ENCODE data around the gene PPARA.

The PPARA gene

DNA sequence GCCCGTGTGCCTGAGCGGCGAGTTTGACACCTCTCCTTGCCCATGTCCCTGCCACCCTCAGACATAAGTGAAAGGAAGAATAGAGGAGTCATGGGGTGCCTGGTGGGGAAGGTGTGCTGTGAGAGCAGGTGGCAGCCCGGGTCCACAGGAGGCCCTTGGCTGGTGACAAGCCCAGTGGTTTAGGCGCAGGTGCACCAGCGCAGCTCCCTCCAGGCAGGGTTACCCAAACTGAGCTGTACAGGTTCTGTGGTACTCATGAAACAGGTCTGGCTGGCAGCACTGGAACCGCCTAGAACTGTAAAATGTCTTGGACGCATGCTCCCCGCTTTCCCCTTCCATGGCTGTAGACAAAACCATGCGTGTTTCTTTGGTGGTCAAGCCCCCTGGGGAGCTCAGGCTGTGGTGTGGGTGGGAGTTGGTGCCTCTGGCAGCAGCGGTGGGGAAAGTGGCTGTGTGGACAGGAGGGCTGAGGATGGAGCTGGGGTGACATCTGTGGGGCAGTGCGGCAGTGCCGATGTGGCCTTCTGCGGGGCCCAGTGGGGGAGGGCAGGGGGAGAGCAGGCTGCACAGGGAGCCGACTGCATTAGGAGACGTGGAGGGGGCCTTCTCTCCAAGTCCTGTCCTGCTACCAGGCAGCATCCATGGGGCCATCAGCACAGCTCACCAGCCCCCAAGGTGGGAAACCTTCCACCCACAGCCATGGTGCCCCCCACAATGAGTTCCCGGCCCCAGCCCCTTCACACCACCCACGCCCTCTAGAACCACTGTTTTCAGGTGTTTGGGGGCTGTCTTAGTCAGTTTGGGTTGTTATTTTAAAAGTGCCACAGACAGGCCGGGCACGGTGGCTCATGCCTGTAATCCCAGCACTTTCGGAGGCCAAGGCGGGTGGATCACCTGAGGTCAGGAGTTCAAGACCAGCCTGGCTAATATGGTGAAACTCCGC lies 140.8 kb downstream of the PPARA start:
- no peaks in the 10 kb centered on the region for H3K27me3 ChIP-seq (ENCODE audit: insufficient read depth, low read length)
- TF ChIP-seq, protein P1, sequence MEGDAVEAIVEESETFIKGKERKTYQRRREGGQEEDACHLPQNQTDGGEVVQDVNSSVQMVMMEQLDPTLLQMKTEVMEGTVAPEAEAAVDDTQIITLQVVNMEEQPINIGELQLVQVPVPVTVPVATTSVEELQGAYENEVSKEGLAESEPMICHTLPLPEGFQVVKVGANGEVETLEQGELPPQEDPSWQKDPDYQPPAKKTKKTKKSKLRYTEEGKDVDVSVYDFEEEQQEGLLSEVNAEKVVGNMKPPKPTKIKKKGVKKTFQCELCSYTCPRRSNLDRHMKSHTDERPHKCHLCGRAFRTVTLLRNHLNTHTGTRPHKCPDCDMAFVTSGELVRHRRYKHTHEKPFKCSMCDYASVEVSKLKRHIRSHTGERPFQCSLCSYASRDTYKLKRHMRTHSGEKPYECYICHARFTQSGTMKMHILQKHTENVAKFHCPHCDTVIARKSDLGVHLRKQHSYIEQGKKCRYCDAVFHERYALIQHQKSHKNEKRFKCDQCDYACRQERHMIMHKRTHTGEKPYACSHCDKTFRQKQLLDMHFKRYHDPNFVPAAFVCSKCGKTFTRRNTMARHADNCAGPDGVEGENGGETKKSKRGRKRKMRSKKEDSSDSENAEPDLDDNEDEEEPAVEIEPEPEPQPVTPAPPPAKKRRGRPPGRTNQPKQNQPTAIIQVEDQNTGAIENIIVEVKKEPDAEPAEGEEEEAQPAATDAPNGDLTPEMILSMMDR (IDR thresholded peaks at IDR 0.05; ENCODE audit: low read length): no peak
- TF ChIP-seq EZH2 (IDR thresholded peaks at IDR 0.05; ENCODE audit: borderline replicate concordance, low read length): no peak
- no peak overlapping the region for H3K27ac ChIP-seq (ENCODE audit: low read depth, low read length, poor library complexity, severe bottlenecking)
- H2AFZ ChIP-seq (ENCODE audit: low read length): no peak overlapping the region
- no peaks in the 10 kb centered on the region; the same call in 1 of the 2 replicates for H3K36me3 ChIP-seq (ENCODE audit: insufficient read depth, low read length)
- H4K20me1 ChIP-seq (ENCODE audit: insufficient read depth, low read length): no peaks in the 10 kb centered on the region
- no peak overlapping the region for H3K9ac ChIP-seq (ENCODE audit: low read length)
- no peaks in the 10 kb centered on the region for H3K9me3 ChIP-seq (ENCODE audit: low read length)
- H3K79me2 ChIP-seq (ENCODE audit: insufficient read depth, low read length): no peaks in the 10 kb centered on the region
- H3K4me2 ChIP-seq (ENCODE audit: low read length): no peak overlapping the region
- H3K9me2 ChIP-seq (ENCODE audit: low read depth, low read length): no peaks in the 10 kb centered on the region
- peaks cover 36% of the 10 kb centered on the region for H3K4me1 ChIP-seq (ENCODE audit: insufficient read depth, low read length, severe bottlenecking)
- H3F3A ChIP-seq (ENCODE audit: insufficient read depth, low read length): no peaks in the 10 kb centered on the region
- H3K4me3 ChIP-seq (ENCODE audit: low read depth, low read length, poor library complexity, severe bottlenecking): no peak overlapping the region

DNA sequence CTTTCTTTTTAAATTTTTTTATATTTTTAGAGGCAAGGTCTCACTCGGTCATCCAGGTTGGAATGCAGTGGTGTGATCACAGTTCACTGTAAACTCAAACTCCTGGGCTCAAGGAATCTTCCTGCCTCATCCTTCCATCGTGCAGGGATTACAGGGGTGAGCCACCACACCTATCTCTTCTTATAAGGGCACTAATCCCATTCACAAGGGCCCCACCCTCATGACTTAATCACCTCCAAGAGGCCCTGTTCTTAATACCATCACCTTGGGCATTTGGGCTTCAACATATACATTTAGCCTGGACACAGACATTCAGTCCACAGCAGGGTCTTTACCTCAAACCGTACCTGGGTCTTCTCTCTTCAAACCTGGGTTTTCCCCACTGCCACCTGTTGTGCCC lies 141.8 kb downstream of the PPARA start:
- H3K9me2 ChIP-seq (ENCODE audit: low read depth, low read length): no peaks in the 10 kb centered on the region
- H3K9ac ChIP-seq (ENCODE audit: low read length): no peak overlapping the region
- no peak overlapping the region for H2AFZ ChIP-seq (ENCODE audit: low read length)
- H3K4me2 ChIP-seq (ENCODE audit: low read length): no peak overlapping the region
- H3K27me3 ChIP-seq (ENCODE audit: insufficient read depth, low read length): no peaks in the 10 kb centered on the region
- H3K79me2 ChIP-seq (ENCODE audit: insufficient read depth, low read length): no peaks in the 10 kb centered on the region
- H3K4me3 ChIP-seq (ENCODE audit: low read depth, low read length, poor library complexity, severe bottlenecking): no peak overlapping the region
- H3K27ac ChIP-seq (ENCODE audit: low read depth, low read length, poor library complexity, severe bottlenecking): no peak overlapping the region
- H4K20me1 ChIP-seq (ENCODE audit: insufficient read depth, low read length): no peaks in the 10 kb centered on the region
- peaks cover 37% of the 10 kb centered on the region for H3K4me1 ChIP-seq (ENCODE audit: insufficient read depth, low read length, severe bottlenecking)
- TF ChIP-seq EZH2 (IDR thresholded peaks at IDR 0.05; ENCODE audit: borderline replicate concordance, low read length): no peak
- TF ChIP-seq, protein P1 (IDR thresholded peaks at IDR 0.05; ENCODE audit: low read length): no peak
- no peaks in the 10 kb centered on the region; the same call in 1 of the 2 replicates for H3K36me3 ChIP-seq (ENCODE audit: insufficient read depth, low read length)
- H3K9me3 ChIP-seq (ENCODE audit: low read length): no peaks in the 10 kb centered on the region
- H3F3A ChIP-seq (ENCODE audit: insufficient read depth, low read length): no peaks in the 10 kb centered on the region

DNA sequence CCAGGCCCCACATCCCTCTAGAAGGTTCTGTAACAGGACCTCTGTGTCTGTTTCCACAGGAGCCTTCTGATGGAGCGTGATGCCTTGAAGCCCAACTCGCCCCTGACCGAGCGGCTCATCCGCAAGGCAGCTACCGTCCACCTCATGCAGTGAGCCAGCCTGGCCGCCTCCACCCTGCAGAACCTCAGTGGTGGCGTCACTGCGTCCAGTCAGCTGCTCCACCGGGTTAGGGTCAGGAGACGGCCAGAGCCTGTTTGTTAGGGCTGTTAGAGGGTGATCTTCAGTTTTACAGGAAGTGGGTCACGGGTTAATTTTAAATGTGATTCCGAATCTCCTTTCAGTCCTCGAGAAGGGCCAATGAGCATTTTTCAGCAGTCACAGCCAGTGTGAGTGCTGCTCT lies 142.4 kb downstream of the PPARA start:
- H3K9ac ChIP-seq (ENCODE audit: low read length): no peak overlapping the region
- H4K20me1 ChIP-seq (ENCODE audit: insufficient read depth, low read length): no peaks in the 10 kb centered on the region
- H3K9me3 ChIP-seq (ENCODE audit: low read length): no peaks in the 10 kb centered on the region
- no peak overlapping the region for H3K4me2 ChIP-seq (ENCODE audit: low read length)
- no peak overlapping the region for H3K4me3 ChIP-seq (ENCODE audit: low read depth, low read length, poor library complexity, severe bottlenecking)
- H3K27ac ChIP-seq (ENCODE audit: low read depth, low read length, poor library complexity, severe bottlenecking): no peak overlapping the region
- peaks cover 5% of the 10 kb centered on the region for H3K79me2 ChIP-seq (ENCODE audit: insufficient read depth, low read length)
- TF ChIP-seq EZH2 (IDR thresholded peaks at IDR 0.05; ENCODE audit: borderline replicate concordance, low read length): no peak
- TF ChIP-seq, protein P1 (IDR thresholded peaks at IDR 0.05; ENCODE audit: low read length): no peak
- no peaks in the 10 kb centered on the region for H3F3A ChIP-seq (ENCODE audit: insufficient read depth, low read length)
- peaks cover 38% of the 10 kb centered on the region for H3K4me1 ChIP-seq (ENCODE audit: insufficient read depth, low read length, severe bottlenecking)
- H2AFZ ChIP-seq (ENCODE audit: low read length): no peak overlapping the region
- no peaks in the 10 kb centered on the region; the same call in 1 of the 2 replicates for H3K36me3 ChIP-seq (ENCODE audit: insufficient read depth, low read length)
- no peaks in the 10 kb centered on the region for H3K27me3 ChIP-seq (ENCODE audit: insufficient read depth, low read length)
- H3K9me2 ChIP-seq (ENCODE audit: low read depth, low read length): no peaks in the 10 kb centered on the region

Data from OCI-LY1 (cell line).